Ovary (tissue), 3 donors: ENCODE measurements around the gene IL17A.

Experiments used
- CTCF ChIP-seq, 3 donors: fragments of 450-650 bp in 2 of 3; fragments of 200-600 bp in 1 of 3; IDR thresholded peaks; one replicate each; pipeline versions ENCODE4 v1.5.1 to v1.8.0; 2016 to 2022; ENCODE audit warnings: antibody characterized with exemption in 3 of 3, mild to moderate bottlenecking in 1 of 3
- POLR2A ChIP-seq: fragments of 450-650 bp; IDR thresholded peaks from one replicate; pipeline ENCODE4 v1.6.1; 2017; ENCODE audit warnings: antibody characterized with exemption, mild to moderate bottlenecking, moderate library complexity
- donor health status: DM: no; HTN: no; CAD: no.

- TF ChIP-seq CTCF (IDR thresholded peaks at IDR 0.05) (no peak), POLR2A (no peak)
These were observed 23.0 kb upstream of the IL17A start for GRCh38 chr6:52162940-52163908.
